LNCAP (cell line): ENCODE results near the gene SLC9B2.

Experiments used
- TF ChIP-seq, protein P1 (sequence below): fragments of 450-650 bp; IDR thresholded peaks from 2 replicates; pipeline ENCODE4 v1.5.1; 2017; ENCODE audit warnings: mild to moderate bottlenecking

SLC9B2 gene

DNA sequence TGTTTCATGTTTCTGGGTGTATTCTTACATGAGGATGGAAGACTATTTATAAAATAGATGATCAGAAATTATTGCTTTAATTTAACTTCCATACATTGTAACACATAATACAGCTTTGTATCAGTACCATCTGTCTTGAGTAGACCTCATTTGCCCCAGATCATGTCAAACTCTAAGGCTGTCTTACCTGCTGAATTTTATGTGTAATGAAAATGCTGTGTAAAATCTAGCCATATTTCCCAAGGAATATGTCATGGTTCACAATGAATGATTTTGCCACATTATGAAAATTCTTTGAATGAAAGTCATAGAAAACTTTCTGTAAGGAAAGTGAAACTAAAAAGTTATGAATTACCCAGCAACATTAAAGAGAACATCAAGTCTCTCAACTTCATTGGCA lies 15.7 kb upstream of the SLC9B2 start:
- TF ChIP-seq, protein P1, sequence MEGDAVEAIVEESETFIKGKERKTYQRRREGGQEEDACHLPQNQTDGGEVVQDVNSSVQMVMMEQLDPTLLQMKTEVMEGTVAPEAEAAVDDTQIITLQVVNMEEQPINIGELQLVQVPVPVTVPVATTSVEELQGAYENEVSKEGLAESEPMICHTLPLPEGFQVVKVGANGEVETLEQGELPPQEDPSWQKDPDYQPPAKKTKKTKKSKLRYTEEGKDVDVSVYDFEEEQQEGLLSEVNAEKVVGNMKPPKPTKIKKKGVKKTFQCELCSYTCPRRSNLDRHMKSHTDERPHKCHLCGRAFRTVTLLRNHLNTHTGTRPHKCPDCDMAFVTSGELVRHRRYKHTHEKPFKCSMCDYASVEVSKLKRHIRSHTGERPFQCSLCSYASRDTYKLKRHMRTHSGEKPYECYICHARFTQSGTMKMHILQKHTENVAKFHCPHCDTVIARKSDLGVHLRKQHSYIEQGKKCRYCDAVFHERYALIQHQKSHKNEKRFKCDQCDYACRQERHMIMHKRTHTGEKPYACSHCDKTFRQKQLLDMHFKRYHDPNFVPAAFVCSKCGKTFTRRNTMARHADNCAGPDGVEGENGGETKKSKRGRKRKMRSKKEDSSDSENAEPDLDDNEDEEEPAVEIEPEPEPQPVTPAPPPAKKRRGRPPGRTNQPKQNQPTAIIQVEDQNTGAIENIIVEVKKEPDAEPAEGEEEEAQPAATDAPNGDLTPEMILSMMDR, result no peak

- TF ChIP-seq, protein P1, result peak; percentile 62
Observed at GRCh38 chr4:103091601-103092223, 15.2 kb upstream of the SLC9B2 start.

GRCh38 chr4:103089481-103089880 lies 12.9 kb upstream of the SLC9B2 start:
- TF ChIP-seq, protein P1, result no peak

GRCh38 chr4:103086551-103086950 lies 10.0 kb upstream of the SLC9B2 start:
- TF ChIP-seq, protein P1, result no peak

DNA sequence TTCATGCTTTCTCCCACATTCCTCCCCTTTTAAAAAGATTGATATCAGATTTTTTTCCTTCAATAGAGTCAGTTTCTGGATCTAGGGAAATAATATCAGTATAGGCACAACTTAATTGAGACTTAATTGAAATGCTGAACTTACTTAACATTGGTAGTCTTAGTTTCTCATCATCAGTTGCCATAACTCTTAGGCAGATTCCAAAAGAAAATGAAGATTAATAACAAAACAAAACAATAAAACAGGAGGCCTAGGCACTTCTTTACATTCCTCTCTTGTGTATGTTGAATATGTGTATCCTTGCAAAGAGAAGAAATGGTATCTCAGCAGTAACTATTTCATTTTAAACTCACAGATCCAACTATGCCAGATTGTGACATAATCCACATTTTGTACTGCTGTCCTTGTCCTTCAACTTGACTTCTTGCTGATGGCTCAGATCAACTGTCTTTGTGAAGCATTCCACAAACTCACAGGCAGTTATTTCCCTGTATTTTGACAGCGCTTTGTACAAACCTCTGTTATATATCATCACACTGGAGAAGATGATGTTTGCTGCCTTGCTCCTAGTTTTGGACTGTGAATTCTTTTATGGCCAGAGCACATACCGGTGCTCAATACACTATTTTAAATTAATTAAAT lies 9.1 kb upstream of the SLC9B2 start:
- TF ChIP-seq, protein P1, result no peak

- TF ChIP-seq, protein P1, result no peak
Observed at GRCh38 chr4:103079621-103080020, 3.1 kb upstream of the SLC9B2 start.

DNA sequence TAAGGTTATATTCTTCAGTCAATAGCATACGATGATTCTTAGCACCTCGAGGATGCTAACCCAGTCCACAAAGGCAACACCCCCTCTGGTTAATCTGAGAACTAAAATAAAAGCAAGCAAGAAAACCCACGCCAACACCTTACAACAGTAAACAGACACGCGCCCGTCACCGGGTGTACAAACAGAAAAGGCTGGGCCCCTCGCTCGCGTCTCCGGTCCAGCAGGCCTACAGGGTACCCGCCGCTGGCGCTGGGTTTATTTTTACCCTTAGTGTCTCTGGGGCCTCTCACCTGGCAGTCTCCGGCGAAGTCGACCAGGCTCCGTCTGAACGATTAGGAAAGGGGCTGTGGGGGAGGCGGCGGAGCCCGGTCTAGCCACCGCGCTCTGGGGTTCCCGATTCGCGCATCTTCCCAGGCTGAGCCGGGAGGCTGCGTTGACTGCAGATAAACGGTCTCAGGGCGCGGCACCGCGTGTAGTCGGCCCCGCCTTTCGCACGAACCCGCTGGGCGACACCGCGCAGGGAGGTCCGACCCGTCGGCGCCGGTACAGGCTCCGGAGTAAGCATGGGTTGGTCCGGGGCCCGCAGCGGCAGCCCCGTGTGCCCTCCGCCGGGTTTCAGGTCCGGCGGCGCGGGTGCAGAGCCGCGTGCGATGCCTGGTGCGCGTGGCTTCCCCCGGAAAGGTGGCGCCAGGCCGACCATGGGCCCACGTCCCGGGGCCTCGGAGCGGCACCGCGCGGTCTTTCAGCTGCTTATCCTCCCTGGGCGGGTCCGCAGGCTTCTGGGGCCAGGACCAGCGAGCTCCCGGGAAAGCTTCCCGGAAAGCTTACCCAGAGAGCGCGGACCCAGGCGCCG lies 441 bp downstream of the SLC9B2 start:
- TF ChIP-seq, protein P1, result no peak
